Activated CD8-positive, alpha-beta T cell treated with anti-CD3 and anti-CD28 coated beads for 36 hours (primary cell): Measurements from ENCODE around the gene TMEM203. TPM values are rescaled to one million over a fixed set of nuclear protein-coding genes. Genes with fewer than 3 reads are reported as not detected.

ENCODE experiments used
- ATAC-seq: fragments of 200-7000 bp; cut with Tn5 transposase; one replicate; pipeline ENCODE4 v1.10.0; 2021; ENCODE audit warnings: mild to moderate bottlenecking, moderate library complexity
- CTCF ChIA-PET: fragments of 350-600 bp; sonication (Branson Sonifier 250); formaldehyde crosslinking; loops from one replicate; lab custom pipeline; 2021; ENCODE audit warnings: antibody characterized with exemption; lab: Charles Lee
- POLR2A ChIA-PET: fragments of 350-600 bp; sonication (Branson Sonifier 250); formaldehyde crosslinking; loops from one replicate; lab custom pipeline; 2021; ENCODE audit warnings: antibody characterized with exemption; lab: Charles Lee
- DNase-seq: peaks from one replicate; pipeline ENCODE4 v3.0.0-alpha.2; 2020
- H3K27ac Mint-ChIP-seq: one replicate; pipeline ENCODE4 v1.8.0; 2021; ENCODE audit warnings: mild to moderate bottlenecking, mixed read lengths
- H3K27me3 Mint-ChIP-seq: one replicate; pipeline ENCODE4 v1.8.0; 2021; ENCODE audit warnings: mixed read lengths
- H3K36me3 Mint-ChIP-seq: one replicate; pipeline ENCODE4 v1.8.0; 2021; ENCODE audit warnings: low read depth, mixed read lengths
- H3K4me1 Mint-ChIP-seq: one replicate; pipeline ENCODE4 v1.8.0; 2021; ENCODE audit warnings: low read depth, mixed read lengths
- H3K4me3 Mint-ChIP-seq: one replicate; pipeline ENCODE4 v1.8.0; 2021; ENCODE audit warnings: mild to moderate bottlenecking, moderate library complexity, mixed read lengths
- H3K9me3 Mint-ChIP-seq: one replicate; pipeline ENCODE4 v1.8.0; 2021; ENCODE audit warnings: mixed read lengths
- CTCF ChIP-seq: fragments of 200-600 bp; IDR thresholded peaks from one replicate; pipeline ENCODE4 v1.8.0; 2022; ENCODE audit warnings: antibody characterized with exemption, mild to moderate bottlenecking
- intact Hi-C: fragments of 100-400 bp; cut with micrococcal nuclease; formaldehyde crosslinking; loops from one replicate; pipeline ENCODE4 v1.10.0; 2022
- total RNA-seq, 2 experiments: library from RNA; stranded (reverse); gene quantifications; one replicate each; pipeline ENCODE4 v1.2.3, GENCODE V29; 2021

TMEM203 gene
- total RNA-seq, 2 experiments from 2014 or later = 29.4 to 29.9 TPM

GRCh38 chr9:137198051-137198901, 7.2 kb downstream of the TMEM203 start:
- Mint-ChIP-seq H3K4me3 (peak overlapping the region; percentile 50), H3K36me3 (no peaks in the 10 kb centered on the region), H3K27me3 (no peaks in the 10 kb centered on the region), H3K9me3 (no peaks in the 10 kb centered on the region), H3K4me1 (peaks cover 16% of the 10 kb centered on the region), H3K27ac (no peak overlapping the region)
- DNase-seq = no peak
- no peak for ATAC-seq
- no peak for TF ChIP-seq CTCF
- POLR2A ChIA-PET = interaction anchor here (0.6 to 2.0 kb wide), 5 partner anchors 9 to 74 kb away, joined by 3 to 9 read pairs (median 4); partner anchors contain the start of genes ANAPC2 and SSNA1
- CTCF ChIA-PET = interaction anchor here (1.6 to 1.9 kb wide), 2 partner anchors 9 to 22 kb away, joined by 4 to 7 read pairs; partner anchors contain the start of gene SSNA1
- intact Hi-C loops = no loop called here

- no peaks in the 10 kb centered on the region for H3K9me3 Mint-ChIP-seq
- no peak overlapping the region for H3K27ac Mint-ChIP-seq
- ChIA-PET CTCF (no interaction called here), POLR2A (interaction anchor here (0.8 to 1.0 kb wide), 2 partner anchors 49 to 89 kb away, joined by 3 to 4 read pairs; no protein-coding TSS in a partner anchor)
- intact Hi-C loops = no loop called here
- no peak for ATAC-seq
- TF ChIP-seq CTCF = no peak
- no peak for DNase-seq
- H3K36me3 Mint-ChIP-seq = peaks cover 2% of the 10 kb centered on the region
- H3K4me1 Mint-ChIP-seq = peaks cover 4% of the 10 kb centered on the region
- no peaks in the 10 kb centered on the region for H3K27me3 Mint-ChIP-seq
- no peak overlapping the region for H3K4me3 Mint-ChIP-seq
Observed at GRCh38 chr9:137195525-137196220, 9.8 kb downstream of the TMEM203 start.

GRCh38 chr9:137194909-137195308, 10.5 kb downstream of the TMEM203 start:
- Mint-ChIP-seq H3K4me1 (peaks cover 9% of the 10 kb centered on the region), H3K27ac (no peak overlapping the region), H3K27me3 (no peaks in the 10 kb centered on the region), H3K4me3 (no peak overlapping the region), H3K36me3 (peaks cover 2% of the 10 kb centered on the region), H3K9me3 (no peaks in the 10 kb centered on the region)
- intact Hi-C loops = no loop called here
- ATAC-seq = no peak
- ChIA-PET CTCF (no interaction called here), POLR2A (interaction anchor here (0.8 to 1.1 kb wide), 3 partner anchors 10 to 88 kb away, joined by 3 to 4 read pairs (median 4); partner anchors contain the start of genes NDOR1 and TMEM203)
- no peak for DNase-seq
- TF ChIP-seq CTCF = no peak

GRCh38 chr9:137194388-137194787, 11.1 kb downstream of the TMEM203 start:
- Mint-ChIP-seq H3K4me3 (no peak overlapping the region), H3K9me3 (no peaks in the 10 kb centered on the region), H3K36me3 (peaks cover 3% of the 10 kb centered on the region), H3K27me3 (no peaks in the 10 kb centered on the region), H3K4me1 (peaks cover 12% of the 10 kb centered on the region), H3K27ac (no peak overlapping the region)
- ChIA-PET CTCF (interaction anchor here (0.9 kb wide), 1 partner anchor 43 kb away, joined by 3 read pairs; no protein-coding TSS in a partner anchor), POLR2A (interaction anchor here (1.0 to 1.1 kb wide), 2 partner anchors 11 to 87 kb away, joined by 3 to 4 read pairs; partner anchors contain the start of genes NDOR1 and TMEM203)
- ATAC-seq = no peak
- DNase-seq = no peak
- intact Hi-C loops = no loop called here
- no peak for TF ChIP-seq CTCF
